Tongue (tissue), 2 donors: Measurements from ENCODE around the gene XPNPEP1. TPM values are rescaled to one million over a fixed set of nuclear protein-coding genes. Genes with fewer than 3 reads are reported as not detected.

Experiments used
- DNase-seq: peaks from one replicate; pipeline ENCODE4 v3.0.0-alpha.2; 2015
- total RNA-seq: library from RNA; depleted of rRNA; stranded (reverse); fragments of >200 nt; gene quantifications from one replicate; pipeline ENCODE4 v1.2.3, GENCODE V29; 2014

The XPNPEP1 gene
- total RNA-seq, 1 donor from 2014 or later = 68.7 TPM

DNA sequence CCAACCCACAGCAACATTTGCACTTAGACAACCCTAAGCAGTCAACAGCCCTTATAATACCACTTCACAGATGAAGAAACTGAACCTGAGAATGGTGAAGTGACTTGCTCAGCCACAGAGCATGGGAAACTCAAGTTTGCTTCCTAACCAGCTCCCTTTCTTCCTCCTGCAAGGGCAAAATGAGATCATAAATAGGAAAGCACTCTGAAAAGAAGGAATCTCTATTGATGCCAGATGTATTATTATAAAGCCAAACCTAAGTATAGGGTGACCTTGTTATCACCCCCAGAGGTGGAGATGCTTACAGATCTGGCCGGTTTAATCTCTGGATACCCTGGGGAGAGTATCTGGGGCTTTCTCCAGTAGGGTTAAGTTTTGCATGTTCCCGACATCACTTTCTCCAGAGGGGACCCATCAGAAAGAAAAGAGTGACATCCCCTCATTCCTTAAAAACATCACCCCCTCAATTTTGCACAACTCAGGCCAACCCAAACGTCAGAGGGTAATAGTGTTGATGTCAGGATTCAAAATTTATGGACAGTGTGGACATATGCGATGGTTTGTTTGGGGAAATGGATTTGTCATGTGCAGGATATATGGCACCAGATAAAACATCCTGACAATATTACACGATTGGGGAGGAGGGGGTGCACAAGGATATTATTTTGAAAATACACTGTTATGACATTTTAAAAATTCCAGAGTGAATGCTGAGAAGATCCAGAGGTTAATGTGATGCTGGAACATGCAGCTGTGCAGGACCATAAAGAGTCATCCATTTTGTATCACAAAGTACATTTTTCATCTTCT lies 24.0 kb upstream of the XPNPEP1 start:
- DNase-seq = no peak

DNA sequence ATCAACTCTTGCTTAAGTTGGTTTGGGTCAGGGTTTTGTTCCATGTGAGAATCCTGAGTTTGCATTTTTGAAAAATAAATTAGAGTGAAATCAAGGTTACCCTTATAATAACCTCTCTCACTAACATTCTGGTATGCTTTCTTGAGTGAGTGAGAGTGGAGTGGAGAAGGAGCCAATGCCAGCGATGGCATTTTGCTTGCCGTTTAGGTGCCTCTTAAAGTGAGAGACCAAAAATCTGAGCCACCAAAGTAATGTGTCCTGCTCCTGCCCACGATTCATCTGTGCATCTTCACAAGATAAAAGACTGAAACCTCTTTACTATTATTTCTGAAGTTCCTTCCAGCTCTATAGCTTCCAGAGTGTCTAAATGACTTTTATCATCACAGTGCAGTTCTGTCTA lies 23.4 kb upstream of the XPNPEP1 start:
- DNase-seq = no peak

DNA sequence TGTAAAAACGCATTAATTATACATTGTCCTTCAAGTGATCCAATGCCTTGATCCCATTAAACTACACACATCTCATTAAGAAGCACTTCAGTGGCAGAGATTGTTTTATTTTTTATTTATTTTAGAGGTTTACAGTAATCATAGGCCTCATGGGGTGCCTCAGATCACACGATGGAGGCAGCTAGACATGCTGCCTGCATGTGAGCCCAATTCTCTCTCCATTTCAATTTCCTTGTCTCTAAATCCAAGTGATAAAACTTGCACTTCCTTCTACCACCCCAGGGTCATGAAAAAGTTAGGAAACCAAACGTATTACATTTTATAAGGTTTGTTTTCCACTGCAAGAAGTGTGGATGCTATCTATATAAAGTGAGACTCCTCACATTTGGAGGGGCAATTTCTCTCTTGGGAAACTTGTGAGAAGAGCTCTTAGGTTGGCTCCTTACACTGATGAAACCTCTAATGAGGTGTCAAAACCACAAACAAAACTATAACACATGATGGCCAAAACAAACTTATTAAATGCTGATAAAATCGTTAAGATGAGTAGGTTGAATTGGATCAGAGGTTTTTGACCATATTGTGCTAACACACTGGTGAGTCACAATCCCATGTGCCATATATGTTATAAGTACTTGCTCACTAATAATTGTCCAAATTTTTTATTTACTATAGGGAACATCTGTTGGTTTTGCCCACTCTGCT lies 22.3 kb upstream of the XPNPEP1 start:
- no peak for DNase-seq

DNA sequence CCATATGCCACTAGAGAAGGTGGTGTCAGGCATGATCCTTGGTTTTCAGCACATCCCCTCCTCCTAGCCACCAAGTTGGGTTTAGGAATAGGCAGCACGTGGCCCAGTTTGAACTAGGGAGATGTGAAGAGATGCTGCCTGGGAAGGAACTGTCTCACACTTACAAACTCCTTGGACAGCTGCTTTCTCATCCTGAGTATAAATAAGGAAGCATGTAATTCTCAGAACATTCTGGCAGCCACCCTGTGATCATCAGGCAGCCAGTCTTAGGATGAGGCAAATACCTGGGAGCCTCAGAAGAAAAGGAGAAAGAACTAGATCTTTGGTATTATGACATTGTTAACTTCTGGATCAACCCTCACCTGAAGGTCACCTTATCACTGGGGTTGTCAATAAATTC lies 21.3 kb upstream of the XPNPEP1 start:
- no peak for DNase-seq

DNA sequence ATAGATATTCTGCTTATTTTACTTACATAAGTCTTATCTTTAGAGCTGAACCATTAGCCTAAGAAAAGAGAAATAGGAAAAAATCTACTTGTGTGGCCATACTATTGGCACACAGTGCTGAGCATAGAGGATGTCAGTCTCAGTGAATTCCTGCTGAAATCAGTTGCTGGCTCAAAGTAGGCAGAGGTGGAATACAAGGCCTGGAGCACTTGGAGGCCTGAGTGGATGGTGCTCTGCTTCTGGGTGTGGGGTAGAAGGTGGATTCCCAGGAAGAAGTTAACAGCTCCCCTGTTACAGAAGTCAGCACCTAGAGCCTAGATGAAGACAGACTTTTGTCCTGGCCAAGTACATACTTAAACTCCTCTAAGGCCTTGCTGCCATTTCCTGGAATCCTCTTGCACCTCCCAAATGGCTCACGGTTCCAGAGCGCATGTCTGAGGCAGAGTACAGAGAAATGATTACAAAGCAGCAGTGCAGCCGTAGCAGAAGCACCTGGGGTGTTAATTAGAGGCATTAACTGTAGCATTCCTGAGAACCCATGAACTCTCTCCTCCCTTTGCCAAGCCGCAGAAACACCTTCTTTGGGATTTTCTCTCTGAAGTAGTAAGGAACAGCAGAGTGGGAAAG lies 18.0 kb upstream of the XPNPEP1 start:
- no peak for DNase-seq

DNA sequence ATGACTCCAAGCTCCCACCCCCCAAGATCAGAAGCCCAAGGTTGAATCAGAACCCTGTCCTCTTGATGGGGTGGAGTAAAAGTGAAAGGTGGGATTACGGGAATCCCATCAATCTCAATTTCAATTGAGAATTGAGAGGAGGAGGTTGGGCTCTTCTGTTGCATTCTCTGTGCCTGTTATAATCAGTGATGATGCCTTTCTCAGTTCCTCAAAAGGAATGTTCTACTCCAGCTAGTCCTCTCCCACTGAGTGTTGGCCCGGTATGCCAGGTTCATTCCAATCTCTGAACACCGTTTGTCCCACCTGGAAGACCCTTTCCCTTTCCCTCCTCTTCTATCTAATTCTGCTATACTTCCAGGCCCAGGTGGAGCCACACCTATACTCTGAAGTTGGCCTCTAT lies 17.2 kb upstream of the XPNPEP1 start:
- DNase-seq = no peak

DNA sequence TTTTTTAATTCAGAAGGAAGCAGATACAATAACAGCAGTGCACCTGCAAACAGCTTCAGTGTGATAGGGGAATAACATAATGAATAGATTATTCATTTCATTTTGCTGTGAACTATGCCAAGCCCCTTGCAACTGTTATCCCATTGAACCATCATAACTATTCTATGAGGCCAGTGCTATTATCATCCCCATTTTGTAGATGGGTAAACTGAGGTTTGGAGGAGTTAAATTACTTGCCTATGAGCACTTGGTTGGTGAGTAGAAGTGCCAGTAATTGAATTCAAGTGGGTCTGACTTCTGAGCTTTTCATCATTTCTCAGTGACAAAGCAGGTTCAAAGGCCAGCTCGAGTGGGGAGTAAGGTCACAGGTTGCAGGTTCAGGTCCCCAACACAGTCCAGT lies 16.8 kb upstream of the XPNPEP1 start:
- no peak for DNase-seq

DNA sequence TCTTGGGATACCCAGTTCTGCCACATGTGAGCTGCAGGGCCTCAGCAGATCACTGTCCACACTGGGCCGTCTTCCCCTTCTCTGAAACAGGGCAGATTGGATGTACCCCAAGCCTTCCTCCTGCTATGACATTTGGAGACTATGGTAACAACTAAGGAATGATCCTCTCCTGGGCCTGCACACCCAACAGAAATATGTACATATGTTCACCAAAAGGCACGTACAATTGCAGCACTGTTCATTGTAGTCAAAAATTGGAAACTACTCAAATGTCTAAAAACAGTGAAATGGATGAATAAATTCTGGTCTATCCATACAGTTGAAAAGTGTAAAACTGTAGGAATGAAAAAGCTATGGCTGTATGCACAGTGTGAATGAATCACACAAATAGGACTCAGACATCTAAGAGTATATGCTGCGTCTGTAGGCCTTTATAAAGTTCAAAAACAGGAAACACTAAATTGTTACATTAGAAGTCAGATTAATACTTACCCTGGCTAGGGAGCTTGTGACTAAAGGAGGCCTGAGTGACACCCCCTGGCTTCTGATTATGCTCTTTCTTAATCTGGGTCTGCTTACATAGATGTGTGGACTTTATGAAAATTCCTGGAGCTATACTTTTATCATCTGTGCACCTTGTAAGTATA lies 16.1 kb upstream of the XPNPEP1 start:
- DNase-seq = no peak

DNA sequence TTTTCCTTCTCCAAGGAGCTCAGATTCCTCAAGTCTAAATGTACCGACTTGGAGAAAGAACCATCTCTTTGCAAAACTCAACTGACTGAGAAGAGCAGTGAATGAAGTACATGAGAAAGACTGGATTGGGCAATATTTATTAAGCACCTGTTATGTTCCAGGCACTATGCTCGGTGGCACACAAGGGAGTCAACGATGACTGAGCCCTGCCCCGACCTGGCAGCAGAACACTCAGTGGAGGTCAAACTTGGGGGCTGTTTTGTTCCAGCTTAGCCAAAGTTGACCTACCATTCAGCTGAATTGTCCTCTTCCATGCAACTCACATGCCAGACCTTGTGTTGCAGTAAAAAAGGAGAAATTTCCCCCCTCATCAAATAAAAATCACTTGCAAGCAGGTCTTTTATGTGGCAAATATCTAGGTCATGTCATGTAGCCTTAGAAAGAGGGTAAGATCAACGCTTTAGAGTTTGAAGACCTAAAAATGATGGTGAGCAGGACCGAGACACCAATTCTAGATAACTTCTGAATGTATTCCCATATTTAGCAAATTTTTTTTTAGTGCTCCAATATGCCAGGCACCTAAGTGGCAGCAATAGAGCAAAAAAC lies 14.3 kb upstream of the XPNPEP1 start:
- DNase-seq = no peak

DNA sequence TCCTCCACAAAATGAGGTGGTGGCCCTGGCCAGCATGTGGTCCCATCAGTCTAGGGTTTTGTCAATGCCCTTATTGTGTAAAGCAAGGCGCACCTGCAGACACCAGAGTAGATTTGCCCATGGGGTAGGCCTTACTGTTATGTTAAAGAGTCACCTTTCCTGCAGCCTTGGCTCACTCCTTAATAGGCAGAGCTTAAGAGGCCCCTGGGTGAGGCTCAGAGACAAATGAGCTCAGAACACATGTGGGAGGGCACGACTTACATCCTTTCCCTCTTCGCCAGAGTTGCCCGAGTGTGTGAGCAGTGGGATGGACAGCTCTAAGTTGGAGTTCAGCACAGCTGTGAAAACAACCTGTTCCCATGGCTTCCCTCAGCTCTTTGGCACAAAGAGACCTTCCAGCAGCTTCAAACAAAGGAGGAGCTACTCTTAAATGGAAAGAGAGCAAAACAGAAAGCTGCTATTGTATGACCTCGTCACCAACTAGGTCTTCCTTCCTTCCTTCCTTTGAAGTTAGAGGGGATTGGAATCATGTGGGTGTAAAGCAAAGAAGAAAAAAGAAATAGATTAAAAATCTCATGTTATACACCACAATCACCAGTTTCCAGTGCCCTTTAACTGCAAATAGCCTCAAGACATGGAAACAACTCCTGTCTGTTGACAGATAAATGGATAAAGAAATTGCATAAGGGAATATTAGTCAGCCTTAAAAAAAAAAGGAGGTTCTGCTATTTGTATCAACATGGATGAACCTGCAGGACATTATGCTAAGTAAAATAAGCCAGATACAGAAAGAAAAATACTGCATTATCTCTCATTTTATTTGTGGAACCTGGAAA lies 11.9 kb upstream of the XPNPEP1 start:
- peak; percentile 79 for DNase-seq

DNA sequence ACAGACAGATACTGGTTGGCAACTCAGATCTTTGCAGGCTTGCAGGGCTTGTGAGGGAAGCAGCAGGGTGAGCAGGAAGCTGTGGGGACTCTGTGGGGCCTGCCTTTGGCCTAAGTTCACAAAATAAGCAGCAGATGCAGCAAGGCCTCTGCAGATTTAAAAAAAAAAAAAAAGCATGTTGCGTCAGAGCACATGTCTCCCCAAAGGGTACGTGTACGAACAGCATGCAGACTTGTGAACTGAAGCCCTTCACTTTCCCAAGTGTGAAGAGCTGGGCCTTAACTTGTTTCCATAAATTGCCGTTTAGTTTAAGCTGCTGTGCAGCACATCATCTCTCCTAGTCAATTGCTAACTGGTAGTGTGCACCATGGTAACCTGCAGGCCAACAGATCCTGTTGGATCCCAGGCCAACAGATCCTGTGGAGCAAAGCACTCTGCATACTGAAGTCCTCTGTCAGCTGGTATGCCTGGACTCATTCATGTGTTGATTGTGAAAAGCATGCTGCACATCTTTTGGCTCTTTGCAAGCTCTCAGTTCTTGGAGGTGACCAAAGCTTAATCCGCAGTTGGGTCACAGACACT lies 10.8 kb upstream of the XPNPEP1 start:
- DNase-seq = no peak

DNA sequence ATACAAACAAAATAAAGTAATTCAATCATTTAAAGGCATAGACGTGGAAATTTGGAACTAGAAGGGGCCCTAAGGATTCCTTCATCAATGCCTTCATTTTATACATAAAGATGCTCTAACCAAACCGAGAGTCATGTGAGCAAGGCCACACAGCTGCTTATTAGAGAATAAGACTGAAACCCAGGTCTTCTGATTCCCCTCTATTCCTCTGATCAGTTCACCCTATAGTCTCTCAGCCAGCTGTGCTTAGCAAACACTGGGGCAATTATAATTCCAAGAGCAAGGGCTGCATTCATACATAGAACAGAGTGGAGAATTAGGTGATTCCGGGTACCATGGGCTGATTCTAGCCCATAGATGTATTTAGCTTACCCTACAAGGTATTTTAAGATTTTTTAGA lies 9.7 kb upstream of the XPNPEP1 start:
- no peak for DNase-seq

DNA sequence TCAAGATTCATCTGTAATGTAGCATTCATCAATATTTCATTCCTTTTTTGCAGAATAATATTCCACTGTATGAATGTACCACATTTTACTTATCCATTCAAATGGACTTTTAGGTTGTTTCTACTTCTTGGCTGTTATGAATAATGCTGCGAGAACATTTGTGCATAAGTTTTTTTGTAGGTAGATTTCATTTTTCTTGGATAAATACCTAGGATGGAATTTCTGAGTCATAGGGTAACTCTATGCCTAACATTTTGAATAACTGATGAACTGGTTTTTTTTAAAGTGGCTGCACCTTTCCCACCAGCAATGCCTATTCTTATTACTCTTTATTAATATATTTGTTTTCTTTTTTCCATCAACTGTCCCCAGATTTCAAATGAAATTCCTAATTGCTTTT lies 9.1 kb upstream of the XPNPEP1 start:
- no peak for DNase-seq

DNA sequence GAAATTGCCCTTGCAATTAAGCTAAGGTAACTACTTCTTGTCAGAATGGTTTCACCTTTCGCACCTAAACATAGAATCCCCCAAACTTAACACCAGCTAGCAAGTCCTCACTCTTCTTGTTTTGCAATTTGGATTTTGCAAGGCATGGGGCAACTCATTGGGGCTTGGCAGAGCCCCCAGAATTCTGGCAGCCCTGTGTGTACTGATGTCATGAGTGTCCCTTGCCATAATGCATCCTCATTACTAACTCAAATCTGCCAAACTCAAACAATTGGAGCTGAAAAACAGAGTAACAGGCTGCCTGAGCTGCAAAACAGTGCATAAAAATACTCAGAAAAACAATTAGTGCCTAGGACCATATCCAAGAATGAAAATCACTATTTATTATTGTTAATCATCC lies 7.9 kb upstream of the XPNPEP1 start:
- DNase-seq = no peak

DNA sequence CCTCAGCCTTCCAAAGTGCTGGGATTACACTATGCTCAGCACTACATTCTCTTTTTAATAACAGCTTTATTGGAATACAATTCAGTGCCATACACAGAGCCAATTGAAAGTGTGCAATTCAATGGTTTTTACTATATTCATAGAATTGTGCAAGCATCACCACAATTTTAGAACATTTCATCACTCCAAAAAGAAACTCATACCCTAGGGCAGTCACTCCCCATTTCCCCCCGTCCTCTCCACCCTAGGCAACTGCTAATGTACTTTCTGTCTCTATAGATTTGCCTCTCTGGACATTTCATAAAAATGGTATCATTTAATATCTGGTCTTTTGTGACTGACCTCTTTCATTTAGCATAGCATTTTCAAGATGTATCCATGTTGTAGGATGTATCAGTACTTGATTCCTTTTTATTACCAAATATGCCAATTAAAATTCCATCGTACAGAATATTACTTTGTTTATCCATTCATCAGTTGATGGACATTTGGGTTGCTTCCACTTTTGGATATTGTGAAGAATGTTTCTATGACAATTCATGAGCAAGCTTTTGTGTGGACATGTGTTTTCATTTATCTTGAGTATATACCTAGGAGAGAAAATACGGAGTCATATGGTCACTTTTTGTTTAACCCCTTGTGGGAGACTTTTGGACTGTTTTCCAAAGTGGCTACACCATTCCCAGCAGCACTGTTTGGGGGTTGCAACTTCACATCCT lies 6.3 kb upstream of the XPNPEP1 start:
- DNase-seq = peak; percentile 45

DNA sequence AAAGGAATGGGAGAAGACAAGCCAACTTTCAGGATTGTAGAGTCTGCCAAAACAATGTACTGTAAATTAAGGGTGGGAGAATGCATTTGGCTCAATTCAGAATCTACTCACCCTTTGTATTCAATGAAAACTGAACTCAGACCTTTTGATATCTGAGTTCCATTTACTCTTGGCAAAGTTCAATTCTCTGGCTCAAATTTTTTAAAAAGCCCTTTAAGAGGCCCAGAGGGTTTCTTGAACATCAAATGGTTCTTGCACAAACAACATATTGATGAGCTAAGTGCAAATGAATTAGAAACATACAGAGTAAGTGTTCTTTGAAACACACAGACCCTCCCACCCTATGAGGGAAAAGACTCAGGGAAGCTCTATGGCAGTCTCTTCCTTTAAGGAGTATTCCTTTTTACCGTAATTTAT lies 5.2 kb upstream of the XPNPEP1 start:
- DNase-seq = peak; percentile 53

DNA sequence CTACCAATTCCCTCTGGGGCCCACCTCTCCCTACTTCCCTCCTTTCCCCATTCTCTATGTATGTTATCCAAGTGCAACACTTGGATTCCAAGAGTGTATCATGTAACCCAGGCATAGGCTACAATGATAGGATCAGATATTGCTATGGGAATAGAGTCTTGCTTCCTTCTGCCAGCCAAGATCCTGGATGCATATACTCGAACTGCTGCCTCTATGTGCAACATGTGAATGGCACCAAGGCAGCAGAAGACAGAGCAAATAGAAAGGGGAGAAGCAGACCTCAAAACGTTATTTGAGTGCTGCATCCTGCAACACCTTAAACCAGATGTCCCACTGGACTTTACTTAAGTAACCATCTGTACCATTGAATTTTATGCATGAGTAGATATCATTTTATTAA lies 3.5 kb upstream of the XPNPEP1 start:
- DNase-seq = no peak

DNA sequence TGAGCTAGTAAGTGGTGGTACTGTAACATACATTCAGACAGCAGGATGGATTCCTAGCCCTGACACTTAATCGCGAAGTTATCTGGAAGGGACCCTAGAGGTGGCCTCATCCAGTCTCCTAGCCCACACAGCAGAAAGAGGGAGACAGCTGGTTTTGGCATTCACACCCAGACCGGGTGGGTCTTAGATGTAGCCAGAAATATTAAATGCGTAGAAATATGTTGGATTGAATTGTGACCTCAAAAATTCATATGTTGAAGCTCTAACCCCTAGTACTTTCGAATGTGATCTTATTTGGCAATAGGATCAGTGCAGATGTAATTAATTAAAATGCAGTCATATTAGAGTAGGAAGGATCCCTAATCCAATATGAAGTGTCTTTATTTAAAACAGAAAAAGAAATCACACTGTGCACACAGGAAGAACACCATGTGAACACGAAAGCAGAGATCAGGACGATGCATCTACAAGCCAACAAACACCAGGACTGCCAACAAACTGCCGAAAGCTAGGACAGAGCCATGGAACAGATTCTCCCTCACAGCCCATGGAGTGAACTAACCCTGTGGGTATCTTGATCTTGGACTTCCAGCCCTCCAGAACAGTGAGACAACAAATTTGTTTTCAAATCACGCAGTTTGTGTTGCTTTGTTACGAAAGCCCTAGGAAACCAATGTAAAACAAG lies 2.9 kb upstream of the XPNPEP1 start:
- DNase-seq = no peak

DNA sequence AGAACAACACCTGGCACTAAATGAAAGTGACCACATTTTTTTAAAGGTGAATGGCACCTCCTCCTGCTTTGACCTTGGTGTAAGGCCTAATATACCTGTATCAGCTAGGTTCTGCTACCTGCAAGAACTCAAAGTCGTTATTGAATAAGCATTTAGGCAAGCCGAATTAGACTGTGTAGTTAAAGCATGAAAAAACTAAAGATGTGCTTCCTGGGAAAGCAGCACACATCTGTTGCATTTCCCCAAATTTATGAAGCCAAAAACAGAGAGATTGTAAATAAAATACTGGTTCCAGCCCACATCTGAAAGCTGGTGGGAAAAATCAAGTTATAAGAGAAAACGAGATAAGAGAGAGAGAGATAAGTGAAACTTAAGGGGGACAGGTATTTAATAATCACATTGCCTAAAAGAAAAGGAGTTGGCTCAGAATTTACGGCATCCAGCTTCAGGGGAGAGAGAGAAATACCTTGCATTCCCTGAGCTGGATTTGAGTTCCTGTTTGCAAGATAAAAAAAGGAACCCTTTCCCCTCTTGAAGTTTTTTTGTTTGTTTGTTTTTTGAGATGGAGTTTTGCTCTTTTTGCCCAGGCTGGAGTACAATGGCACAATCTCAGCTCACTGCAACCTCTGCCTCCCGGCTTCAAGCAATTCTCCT lies 1.8 kb upstream of the XPNPEP1 start:
- DNase-seq = no peak
